Naive thymus-derived CD8-positive, alpha-beta T cell (primary cell): ENCODE results near the gene PIGH. TPM values are rescaled to one million over a fixed set of nuclear protein-coding genes. Genes with fewer than 3 reads are reported as not detected.

ENCODE experiments used
- ATAC-seq, 2 donors: fragments of 150-1000 bp; cut with Tn5 transposase in 1 of 2; sonication (Bioruptor Pico), chemical (Tn5 transposase) in 1 of 2; 1 replicate in 1 of 2; 2 replicates in 1 of 2; pipeline ENCODE4 v1.10.0; 2021; ENCODE audit warnings: mild to moderate bottlenecking in 2 of 2, moderate library complexity in 2 of 2
- POLR2A ChIA-PET: fragments of 350-600 bp; sonication (Branson Sonifier 250); formaldehyde crosslinking; loops from one replicate; lab custom pipeline; 2021; ENCODE audit warnings: antibody characterized with exemption; lab: Charles Lee
- DNase-seq, 10 donors: peaks; one replicate each; pipeline versions ENCODE4 v3.0.0 to v3.0.0-alpha.2; 2020 to 2022
- H3K27ac Mint-ChIP-seq, 10 donors: one replicate each; pipeline ENCODE4 v1.8.0; 2020 to 2022; ENCODE audit warnings: mild to moderate bottlenecking in 10 of 10, mixed read lengths in 10 of 10, moderate library complexity in 4 of 10, inconsistent platforms in 1 of 10
- H3K27me3 Mint-ChIP-seq, 5 donors: one replicate each; pipeline ENCODE4 v1.8.0; 2021 to 2022; ENCODE audit warnings: mixed read lengths in 5 of 5
- H3K36me3 Mint-ChIP-seq, 3 donors: one replicate each; pipeline ENCODE4 v1.8.0; 2020 to 2022; ENCODE audit warnings: mixed read lengths in 3 of 3, mild to moderate bottlenecking in 2 of 3, inconsistent platforms in 1 of 3
- H3K4me1 Mint-ChIP-seq, 4 donors: one replicate each; pipeline ENCODE4 v1.8.0; 2021 to 2022; ENCODE audit warnings: mixed read lengths in 4 of 4
- H3K4me3 Mint-ChIP-seq, 10 donors: one replicate each; pipeline ENCODE4 v1.8.0; 2020 to 2022; ENCODE audit warnings: mild to moderate bottlenecking in 10 of 10, mixed read lengths in 10 of 10, moderate library complexity in 6 of 10, inconsistent platforms in 1 of 10
- H3K9me3 Mint-ChIP-seq, 9 donors: one replicate each; pipeline ENCODE4 v1.8.0; 2020 to 2022; ENCODE audit warnings: mixed read lengths in 9 of 9, mild to moderate bottlenecking in 3 of 9, inconsistent platforms in 1 of 9, moderate library complexity in 1 of 9
- polyA plus RNA-seq, 3 donors: library from polyadenylated mRNA; unstranded; fragments of 300-500 nt; fragmentation: Illumina TruSeq; gene quantifications; one replicate each; pipeline ENCODE4 v1.2.3, GENCODE V29; 2021
- total RNA-seq, 8 experiments: library from RNA in 2 of 8; stranded (reverse) in 2 of 8; gene quantifications; one replicate each; pipeline ENCODE4 v1.2.3 and lab custom pipeline; 2021 to 2026

The PIGH gene
- total and polyA plus RNA-seq, 5 experiments from 2014 or later: 24.6 to 44.5 (median 35.3) TPM

- ATAC-seq (no peak), DNase-seq (no peak)
- H3K9me3 Mint-ChIP-seq: no peaks in the 10 kb centered on the region
- POLR2A ChIA-PET: no interaction called here
- H3K4me3 Mint-ChIP-seq: no peak overlapping the region
- no peaks in the 10 kb centered on the region for H3K36me3 Mint-ChIP-seq
- no peaks in the 10 kb centered on the region for H3K4me1 Mint-ChIP-seq
- H3K27me3 Mint-ChIP-seq: no peaks in the 10 kb centered on the region
- peak overlapping the region in 1 of 10 donors; percentile 37 for H3K27ac Mint-ChIP-seq
These were observed 21.0 kb downstream of the PIGH start for GRCh38 chr14:67579040-67579439.

DNA sequence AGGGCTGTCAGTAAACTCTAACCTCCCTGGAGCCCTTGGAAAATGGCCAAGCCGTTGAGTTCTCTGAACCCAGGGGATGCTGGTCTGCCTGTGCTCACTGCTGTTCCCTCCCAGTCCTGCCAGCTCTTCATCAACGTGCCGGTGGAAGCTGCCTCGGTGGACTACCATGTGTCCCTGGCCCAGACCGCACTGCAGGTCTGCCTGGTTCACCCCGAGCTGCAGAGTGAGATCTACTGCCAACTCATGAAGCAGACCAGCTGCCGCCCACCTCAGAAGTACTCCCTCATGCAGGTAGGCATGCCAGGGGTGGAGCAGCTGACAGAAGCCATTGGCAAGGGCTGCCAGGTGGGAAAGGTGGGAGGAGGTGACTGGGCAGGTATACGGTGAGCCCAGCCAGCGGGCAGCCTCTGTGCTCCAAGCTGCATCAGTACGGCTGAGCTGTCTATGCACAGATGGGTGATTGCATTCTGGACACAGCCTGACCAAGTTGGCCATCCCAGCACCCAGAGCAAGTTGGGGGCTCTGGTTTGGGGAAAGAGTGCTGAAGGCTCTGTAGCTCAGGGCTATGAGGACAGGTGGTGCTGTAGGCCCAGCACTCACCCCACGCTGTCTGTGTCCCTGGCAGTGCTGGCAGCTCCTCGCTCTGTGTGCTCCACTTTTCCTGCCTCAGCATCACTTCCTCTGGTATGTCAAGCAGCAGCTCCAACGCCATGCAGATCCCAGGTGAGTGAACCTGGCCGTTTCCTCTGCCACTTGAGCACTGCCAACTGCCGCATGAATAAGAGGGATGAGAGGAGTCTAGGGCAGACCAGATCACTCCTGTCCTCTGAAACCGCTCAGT is 21.9 kb downstream of the PIGH start:
- DNase-seq (no peak), ATAC-seq (no peak)
- Mint-ChIP-seq H3K4me1 (no peaks in the 10 kb centered on the region), H3K9me3 (no peaks in the 10 kb centered on the region), H3K36me3 (no peaks in the 10 kb centered on the region), H3K27me3 (no peaks in the 10 kb centered on the region), H3K4me3 (no peak overlapping the region), H3K27ac (no peak overlapping the region)
- POLR2A ChIA-PET: no interaction called here

- no peaks in the 10 kb centered on the region for H3K9me3 Mint-ChIP-seq
- POLR2A ChIA-PET: no interaction called here
- H3K4me1 Mint-ChIP-seq: no peaks in the 10 kb centered on the region
- H3K4me3 Mint-ChIP-seq: no peak overlapping the region
- H3K27ac Mint-ChIP-seq: no peak overlapping the region
- ATAC-seq: no peak
- H3K27me3 Mint-ChIP-seq: no peaks in the 10 kb centered on the region
- H3K36me3 Mint-ChIP-seq: no peaks in the 10 kb centered on the region
- no peak for DNase-seq
These were observed 22.8 kb downstream of the PIGH start for GRCh38 chr14:67577181-67577808.

GRCh38 chr14:67576216-67576955 is 23.7 kb downstream of the PIGH start:
- DNase-seq: no peak
- Mint-ChIP-seq H3K36me3 (no peaks in the 10 kb centered on the region), H3K4me3 (no peak overlapping the region), H3K27ac (no peak overlapping the region), H3K27me3 (peaks cover 0 to 4% (median under 1%) of the 10 kb centered on the region in 5 donors), H3K4me1 (peaks cover 0 to 2% (median under 1%) of the 10 kb centered on the region in 4 donors), H3K9me3 (no peaks in the 10 kb centered on the region)
- no peak for ATAC-seq
- POLR2A ChIA-PET: no interaction called here

GRCh38 chr14:67575684-67576083 is 24.4 kb downstream of the PIGH start:
- no peaks in the 10 kb centered on the region for H3K36me3 Mint-ChIP-seq
- peaks cover 0 to 7% (median 2%) of the 10 kb centered on the region in 4 donors for H3K4me1 Mint-ChIP-seq
- no peak overlapping the region for H3K27ac Mint-ChIP-seq
- no peaks in the 10 kb centered on the region for H3K9me3 Mint-ChIP-seq
- DNase-seq (no peak), ATAC-seq (no peak)
- H3K4me3 Mint-ChIP-seq: no peak overlapping the region
- POLR2A ChIA-PET: no interaction called here
- peaks cover 0 to 11% (median 2%) of the 10 kb centered on the region in 5 donors for H3K27me3 Mint-ChIP-seq

DNA sequence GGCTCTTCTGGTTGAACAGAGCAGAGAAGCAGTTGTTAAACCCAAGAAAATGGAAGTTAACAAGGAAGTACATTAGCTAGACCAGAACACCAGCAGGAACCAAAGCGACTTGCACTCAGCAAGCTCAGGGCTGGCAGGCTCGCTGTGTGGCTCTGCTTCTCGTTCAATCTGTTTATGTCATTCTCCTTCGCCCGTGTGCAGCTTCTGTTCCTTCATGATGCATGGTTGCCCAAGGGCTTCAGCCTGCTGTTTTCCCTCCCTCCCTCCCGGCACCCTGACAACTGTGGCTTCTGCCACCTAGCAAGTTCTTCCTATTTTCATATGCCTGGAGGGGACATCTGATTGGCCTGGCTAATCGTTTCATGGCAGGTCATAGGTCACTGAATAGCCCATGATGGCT is 25.3 kb downstream of the PIGH start:
- no peaks in the 10 kb centered on the region for H3K9me3 Mint-ChIP-seq
- H3K36me3 Mint-ChIP-seq: no peaks in the 10 kb centered on the region
- H3K27me3 Mint-ChIP-seq: peaks cover 0 to 13% (median 5%) of the 10 kb centered on the region in 5 donors
- no peak overlapping the region for H3K4me3 Mint-ChIP-seq
- POLR2A ChIA-PET: no interaction called here
- no peak overlapping the region for H3K27ac Mint-ChIP-seq
- no peak for DNase-seq
- no peak for ATAC-seq
- H3K4me1 Mint-ChIP-seq: peaks cover 0 to 7% (median 2%) of the 10 kb centered on the region in 4 donors

DNA sequence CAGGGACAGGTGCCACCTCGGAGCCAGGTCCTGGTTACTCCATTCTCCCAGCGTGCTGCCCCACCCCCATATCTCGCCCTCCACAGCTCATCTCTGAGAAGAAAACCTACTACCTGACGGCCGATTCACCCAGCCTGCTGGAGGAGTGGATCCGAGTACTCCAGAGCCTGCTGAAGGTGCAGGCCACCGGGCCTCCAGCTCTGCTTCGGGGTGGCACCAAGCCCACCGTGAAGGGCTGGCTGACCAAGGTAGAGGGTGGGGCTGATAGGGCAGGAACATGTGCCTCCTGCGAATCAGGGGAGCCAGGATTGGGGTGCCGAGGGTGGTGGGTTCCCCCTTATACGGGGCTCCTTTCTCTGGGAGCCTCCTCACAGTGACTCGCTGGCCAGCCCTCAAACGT is 25.9 kb downstream of the PIGH start:
- Mint-ChIP-seq H3K36me3 (no peaks in the 10 kb centered on the region), H3K27ac (no peak overlapping the region), H3K4me1 (peaks cover 0 to 7% (median 2%) of the 10 kb centered on the region in 4 donors), H3K4me3 (no peak overlapping the region), H3K27me3 (peaks cover 0 to 13% (median 5%) of the 10 kb centered on the region in 5 donors), H3K9me3 (no peaks in the 10 kb centered on the region)
- ATAC-seq: no peak
- DNase-seq: no peak
- POLR2A ChIA-PET: no interaction called here

GRCh38 chr14:67573228-67574010 is 26.6 kb downstream of the PIGH start:
- Mint-ChIP-seq H3K27me3 (peaks cover 0 to 13% (median 5%) of the 10 kb centered on the region in 5 donors), H3K27ac (no peak overlapping the region), H3K4me3 (no peak overlapping the region), H3K4me1 (peaks cover 0 to 7% (median 2%) of the 10 kb centered on the region in 4 donors), H3K9me3 (no peaks in the 10 kb centered on the region), H3K36me3 (no peaks in the 10 kb centered on the region)
- POLR2A ChIA-PET: interaction anchor here (3.9 kb wide), 1 partner anchor 146 kb away, joined by 16 read pairs; no protein-coding TSS in a partner anchor
- ATAC-seq: no peak
- DNase-seq: no peak

GRCh38 chr14:67572608-67573007 is 27.5 kb downstream of the PIGH start:
- peak overlapping the region in 1 of 10 donors; percentile 74 for H3K27ac Mint-ChIP-seq
- H3K9me3 Mint-ChIP-seq: no peaks in the 10 kb centered on the region
- POLR2A ChIA-PET: interaction anchor here (3.9 kb wide), 1 partner anchor 145 kb away, joined by 16 read pairs; no protein-coding TSS in a partner anchor
- peaks cover 0 to 13% (median 5%) of the 10 kb centered on the region in 5 donors for H3K27me3 Mint-ChIP-seq
- no peak overlapping the region for H3K4me3 Mint-ChIP-seq
- no peak for DNase-seq
- no peak for ATAC-seq
- H3K36me3 Mint-ChIP-seq: no peaks in the 10 kb centered on the region
- peaks cover 0 to 7% (median 2%) of the 10 kb centered on the region in 4 donors for H3K4me1 Mint-ChIP-seq

DNA sequence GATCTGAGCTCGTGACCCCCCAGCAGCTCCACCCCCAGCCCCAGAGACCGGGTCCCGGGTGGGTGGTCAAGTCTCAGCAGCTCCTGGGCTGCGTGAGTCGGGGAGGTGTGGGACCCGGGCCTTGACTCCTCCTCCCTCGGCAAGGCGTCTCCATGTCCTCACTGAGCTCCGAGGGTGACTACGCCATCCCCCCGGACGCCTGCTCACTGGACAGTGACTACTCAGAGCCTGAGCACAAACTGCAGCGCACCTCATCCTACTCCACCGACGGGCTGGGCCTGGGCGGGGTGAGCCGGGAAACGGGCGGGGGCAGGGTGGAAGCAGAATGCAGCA is 28.1 kb downstream of the PIGH start:
- H3K27ac Mint-ChIP-seq: no peak overlapping the region
- peaks cover 0 to 7% (median 2%) of the 10 kb centered on the region in 4 donors for H3K4me1 Mint-ChIP-seq

GRCh38 chr14:67571275-67571990 is 28.6 kb downstream of the PIGH start:
- peaks cover 0 to 7% (median 2%) of the 10 kb centered on the region in 4 donors for H3K4me1 Mint-ChIP-seq
- ATAC-seq: peak; percentile 91 to 100
- H3K27me3 Mint-ChIP-seq: peaks cover 0 to 13% (median 5%) of the 10 kb centered on the region in 5 donors
- POLR2A ChIA-PET: interaction anchor here (1.0 to 3.9 kb wide), 2 partner anchors 142 to 144 kb away, joined by 3 to 16 read pairs; no protein-coding TSS in a partner anchor
- peak; percentile 42 to 86 (median 68) for DNase-seq
- H3K9me3 Mint-ChIP-seq: no peaks in the 10 kb centered on the region
- H3K27ac Mint-ChIP-seq: peak overlapping the region in 1 of 10 donors; percentile 58
- no peaks in the 10 kb centered on the region for H3K36me3 Mint-ChIP-seq
- H3K4me3 Mint-ChIP-seq: no peak overlapping the region

More for the DNA sequence above, 28.1 kb downstream of the PIGH start:
- no peak overlapping the region for H3K4me3 Mint-ChIP-seq
- no peaks in the 10 kb centered on the region for H3K36me3 Mint-ChIP-seq
- ATAC-seq: no peak
- H3K27me3 Mint-ChIP-seq: peaks cover 0 to 13% (median 5%) of the 10 kb centered on the region in 5 donors
- no peaks in the 10 kb centered on the region for H3K9me3 Mint-ChIP-seq
- DNase-seq: no peak
- POLR2A ChIA-PET: interaction anchor here (1.0 to 3.9 kb wide), 2 partner anchors 143 to 145 kb away, joined by 3 to 16 read pairs; no protein-coding TSS in a partner anchor
